ENCODE measurements around the gene PRKD3. TPM values are rescaled to one million over a fixed set of nuclear protein-coding genes. Genes with fewer than 3 reads are reported as not detected.
A peak's percentile ranks its signal among the peaks of the same experiment; 100 is the strongest.

The PRKD3 gene
- total and polyA plus RNA-seq, 2 donors: 12.6 to 32.6 TPM

- no peak overlapping the region for H3K27ac ChIP-seq (ENCODE audit: low read depth in 1 of 2, low read length in 1 of 2)
- no peak overlapping the region for H3K4me3 ChIP-seq (ENCODE audit: low read length in 2 of 2)
- no peak for DNase-seq (ENCODE audit: low read depth in 6 of 9, low spot score in 9 of 9)
- H3K36me3 ChIP-seq (ENCODE audit: control insufficient read depth in 2 of 2, insufficient read depth in 2 of 2, low read length in 1 of 2): no peaks in the 10 kb centered on the region
- WGBS: 97% methylated on average over 2 of the region's 2 CpGs
- H3K4me1 ChIP-seq (ENCODE audit: control insufficient read depth in 2 of 2, insufficient read depth in 2 of 2, low read length in 2 of 2): no peaks in the 10 kb centered on the region
- H3K27me3 ChIP-seq (ENCODE audit: control insufficient read depth in 2 of 2, insufficient read depth in 1 of 2, low read length in 1 of 2): no peaks in the 10 kb centered on the region
- H3K9me3 ChIP-seq (ENCODE audit: control insufficient read depth in 2 of 2, insufficient read depth in 1 of 2, low read length in 1 of 2): no peaks in the 10 kb centered on the region
Observed at GRCh38 chr2:37335604-37336003, 11.0 kb upstream of the PRKD3 start.

GRCh38 chr2:37333256-37333655, 8.6 kb upstream of the PRKD3 start:
- WGBS: 73% methylated on average over 2 of the region's 2 CpGs
- no peaks in the 10 kb centered on the region for H3K4me1 ChIP-seq (ENCODE audit: control insufficient read depth in 2 of 2, insufficient read depth in 2 of 2, low read length in 2 of 2)
- H3K9me3 ChIP-seq (ENCODE audit: control insufficient read depth in 2 of 2, insufficient read depth in 1 of 2, low read length in 1 of 2): no peaks in the 10 kb centered on the region
- DNase-seq (ENCODE audit: low read depth in 6 of 9, low spot score in 9 of 9): no peak
- H3K27me3 ChIP-seq (ENCODE audit: control insufficient read depth in 2 of 2, insufficient read depth in 1 of 2, low read length in 1 of 2): peaks cover 0 to 2% of the 10 kb centered on the region in 2 donors
- H3K4me3 ChIP-seq (ENCODE audit: low read length in 2 of 2): no peak overlapping the region
- no peak overlapping the region for H3K27ac ChIP-seq (ENCODE audit: low read depth in 1 of 2, low read length in 1 of 2)
- no peaks in the 10 kb centered on the region for H3K36me3 ChIP-seq (ENCODE audit: control insufficient read depth in 2 of 2, insufficient read depth in 2 of 2, low read length in 1 of 2)

GRCh38 chr2:37332560-37332959, 7.9 kb upstream of the PRKD3 start:
- no peaks in the 10 kb centered on the region for H3K9me3 ChIP-seq (ENCODE audit: control insufficient read depth in 2 of 2, insufficient read depth in 1 of 2, low read length in 1 of 2)
- no peaks in the 10 kb centered on the region for H3K4me1 ChIP-seq (ENCODE audit: control insufficient read depth in 2 of 2, insufficient read depth in 2 of 2, low read length in 2 of 2)
- H3K27me3 ChIP-seq (ENCODE audit: control insufficient read depth in 2 of 2, insufficient read depth in 1 of 2, low read length in 1 of 2): peaks cover 0 to 2% of the 10 kb centered on the region in 2 donors
- WGBS: 95% methylated on average over 3 of the region's 3 CpGs
- H3K4me3 ChIP-seq (ENCODE audit: low read length in 2 of 2): no peak overlapping the region
- DNase-seq (ENCODE audit: low read depth in 6 of 9, low spot score in 9 of 9): no peak
- H3K36me3 ChIP-seq (ENCODE audit: control insufficient read depth in 2 of 2, insufficient read depth in 2 of 2, low read length in 1 of 2): no peaks in the 10 kb centered on the region
- H3K27ac ChIP-seq (ENCODE audit: low read depth in 1 of 2, low read length in 1 of 2): no peak overlapping the region

GRCh38 chr2:37330681-37331080, 6.0 kb upstream of the PRKD3 start:
- no peaks in the 10 kb centered on the region for H3K4me1 ChIP-seq (ENCODE audit: control insufficient read depth in 2 of 2, insufficient read depth in 2 of 2, low read length in 2 of 2)
- no peak overlapping the region for H3K27ac ChIP-seq (ENCODE audit: low read depth in 1 of 2, low read length in 1 of 2)
- H3K36me3 ChIP-seq (ENCODE audit: control insufficient read depth in 2 of 2, insufficient read depth in 2 of 2, low read length in 1 of 2): no peaks in the 10 kb centered on the region
- no peak overlapping the region for H3K4me3 ChIP-seq (ENCODE audit: low read length in 2 of 2)
- peaks cover 9 to 14% of the 10 kb centered on the region in 2 donors for H3K27me3 ChIP-seq (ENCODE audit: control insufficient read depth in 2 of 2, insufficient read depth in 1 of 2, low read length in 1 of 2)
- DNase-seq (ENCODE audit: low read depth in 6 of 9, low spot score in 9 of 9): no peak
- H3K9me3 ChIP-seq (ENCODE audit: control insufficient read depth in 2 of 2, insufficient read depth in 1 of 2, low read length in 1 of 2): no peaks in the 10 kb centered on the region

- no peak overlapping the region for H3K4me3 ChIP-seq (ENCODE audit: low read length in 2 of 2)
- WGBS: 97% methylated on average over 8 of the region's 8 CpGs
Observed at GRCh38 chr2:37326866-37327634, 2.4 kb upstream of the PRKD3 start.

DNA sequence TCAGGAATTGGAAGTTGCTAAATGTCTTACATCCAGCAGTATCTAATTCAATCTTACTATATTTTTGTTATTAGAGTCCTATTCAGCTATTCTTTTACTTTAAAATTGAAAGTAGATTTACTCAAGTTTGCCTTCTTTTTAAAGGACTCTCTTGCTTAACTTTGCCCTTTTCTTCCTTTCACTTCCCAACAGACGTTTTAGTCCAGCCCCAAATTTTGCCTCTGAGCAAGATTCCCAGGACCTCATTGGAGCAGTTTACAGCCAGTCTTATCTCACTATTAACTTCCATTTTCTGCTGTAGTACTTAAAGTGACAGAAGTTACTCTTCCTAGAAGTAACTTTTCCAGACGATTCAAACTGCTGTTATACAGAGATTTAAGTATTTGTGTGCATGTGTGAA, 1.7 kb upstream of the PRKD3 start:
- H3K27ac ChIP-seq (ENCODE audit: low read depth in 1 of 2, low read length in 1 of 2): no peak overlapping the region
- no peaks in the 10 kb centered on the region for H3K9me3 ChIP-seq (ENCODE audit: control insufficient read depth in 2 of 2, insufficient read depth in 1 of 2, low read length in 1 of 2)
- WGBS: 48% methylated on average over 2 of the region's 2 CpGs
- peaks cover 17 to 24% of the 10 kb centered on the region in 2 donors for H3K27me3 ChIP-seq (ENCODE audit: control insufficient read depth in 2 of 2, insufficient read depth in 1 of 2, low read length in 1 of 2)
- peaks cover 9 to 12% of the 10 kb centered on the region in 2 donors for H3K4me1 ChIP-seq (ENCODE audit: control insufficient read depth in 2 of 2, insufficient read depth in 2 of 2, low read length in 2 of 2)
- H3K4me3 ChIP-seq (ENCODE audit: low read length in 2 of 2): no peak overlapping the region
- DNase-seq (ENCODE audit: low read depth in 6 of 9, low spot score in 9 of 9): no peak
- no peaks in the 10 kb centered on the region for H3K36me3 ChIP-seq (ENCODE audit: control insufficient read depth in 2 of 2, insufficient read depth in 2 of 2, low read length in 1 of 2)

More at GRCh38 chr2:37326866-37327634, 2.4 kb upstream of the PRKD3 start:
- peaks cover 17 to 24% of the 10 kb centered on the region in 2 donors for H3K27me3 ChIP-seq (ENCODE audit: control insufficient read depth in 2 of 2, insufficient read depth in 1 of 2, low read length in 1 of 2)
- DNase-seq (ENCODE audit: low read depth in 6 of 9, low spot score in 9 of 9): no peak
- peaks cover 9 to 12% of the 10 kb centered on the region in 2 donors for H3K4me1 ChIP-seq (ENCODE audit: control insufficient read depth in 2 of 2, insufficient read depth in 2 of 2, low read length in 2 of 2)
- no peaks in the 10 kb centered on the region for H3K36me3 ChIP-seq (ENCODE audit: control insufficient read depth in 2 of 2, insufficient read depth in 2 of 2, low read length in 1 of 2)
- no peak overlapping the region for H3K27ac ChIP-seq (ENCODE audit: low read depth in 1 of 2, low read length in 1 of 2)
- no peaks in the 10 kb centered on the region for H3K9me3 ChIP-seq (ENCODE audit: control insufficient read depth in 2 of 2, insufficient read depth in 1 of 2, low read length in 1 of 2)

- Histone ChIP-seq H3K9me3 (ENCODE audit: control insufficient read depth in 2 of 2, insufficient read depth in 1 of 2, low read length in 1 of 2) (no peaks in the 10 kb centered on the region), H3K27ac (ENCODE audit: low read depth in 1 of 2, low read length in 1 of 2) (peak overlapping the region in 1 of 2 donors; percentile 34), H3K27me3 (ENCODE audit: control insufficient read depth in 2 of 2, insufficient read depth in 1 of 2, low read length in 1 of 2) (peaks cover 17 to 24% of the 10 kb centered on the region in 2 donors), H3K36me3 (ENCODE audit: control insufficient read depth in 2 of 2, insufficient read depth in 2 of 2, low read length in 1 of 2) (no peaks in the 10 kb centered on the region), H3K4me1 (ENCODE audit: control insufficient read depth in 2 of 2, insufficient read depth in 2 of 2, low read length in 2 of 2) (peaks cover 9 to 12% of the 10 kb centered on the region in 2 donors), H3K4me3 (ENCODE audit: low read length in 2 of 2) (peak overlapping the region; percentile 77 to 90)
- no peak for DNase-seq (ENCODE audit: low read depth in 6 of 9, low spot score in 9 of 9)
- WGBS: 97% methylated on average over 12 of the region's 12 CpGs
Observed at GRCh38 chr2:37325625-37326071, 1.0 kb upstream of the PRKD3 start.

GRCh38 chr2:37324536-37324785, 172 bp downstream of the PRKD3 start:
- WGBS: under 1% methylated on average over 33 of the region's 33 CpGs
- DNase-seq (ENCODE audit: low read depth in 6 of 9, low spot score in 9 of 9): no peak
- peak overlapping the region; percentile 71 for H3K27ac ChIP-seq (ENCODE audit: low read depth in 1 of 2, low read length in 1 of 2)
- H3K9me3 ChIP-seq (ENCODE audit: control insufficient read depth in 2 of 2, insufficient read depth in 1 of 2, low read length in 1 of 2): no peaks in the 10 kb centered on the region
- peak overlapping the region; percentile 77 to 90 for H3K4me3 ChIP-seq (ENCODE audit: low read length in 2 of 2)
- no peaks in the 10 kb centered on the region for H3K36me3 ChIP-seq (ENCODE audit: control insufficient read depth in 2 of 2, insufficient read depth in 2 of 2, low read length in 1 of 2)
- peaks cover 9 to 12% of the 10 kb centered on the region in 2 donors for H3K4me1 ChIP-seq (ENCODE audit: control insufficient read depth in 2 of 2, insufficient read depth in 2 of 2, low read length in 2 of 2)
- peaks cover 17 to 21% of the 10 kb centered on the region in 2 donors for H3K27me3 ChIP-seq (ENCODE audit: control insufficient read depth in 2 of 2, insufficient read depth in 1 of 2, low read length in 1 of 2)

GRCh38 chr2:37323781-37324535, 675 bp downstream of the PRKD3 start:
- Histone ChIP-seq H3K36me3 (ENCODE audit: control insufficient read depth in 2 of 2, insufficient read depth in 2 of 2, low read length in 1 of 2) (no peaks in the 10 kb centered on the region), H3K9me3 (ENCODE audit: control insufficient read depth in 2 of 2, insufficient read depth in 1 of 2, low read length in 1 of 2) (no peaks in the 10 kb centered on the region), H3K4me3 (ENCODE audit: low read length in 2 of 2) (peak overlapping the region; percentile 77 to 90), H3K27ac (ENCODE audit: low read depth in 1 of 2, low read length in 1 of 2) (peak overlapping the region; percentile 70 to 81), H3K4me1 (ENCODE audit: control insufficient read depth in 2 of 2, insufficient read depth in 2 of 2, low read length in 2 of 2) (peaks cover 9 to 12% of the 10 kb centered on the region in 2 donors), H3K27me3 (ENCODE audit: control insufficient read depth in 2 of 2, insufficient read depth in 1 of 2, low read length in 1 of 2) (peaks cover 17 to 21% of the 10 kb centered on the region in 2 donors)
- DNase-seq (ENCODE audit: low read depth in 6 of 9, low spot score in 9 of 9): peak in 8 of 9 donors; percentile 32 to 78 (median 48)
- under 1% methylated on average over 60 of the region's 61 CpGs for WGBS

Measured in thymus (tissue), 11 donors.